Fibroblast of the aortic adventitia (primary cell): Measurements from ENCODE around the gene UXT. TPM values are rescaled to one million over a fixed set of nuclear protein-coding genes. Genes with fewer than 3 reads are reported as not detected.

Source experiments
- DNase-seq: peaks from one replicate; pipeline ENCODE4 v3.0.0-alpha.2; 2010; ENCODE audit warnings: low read depth
- H3K4me3 ChIP-seq: 2 replicates; pipeline ENCODE4 v1.5.1; 2011; ENCODE audit warnings: low read depth, mild to moderate bottlenecking, control low read depth, low read length, moderate library complexity
- CTCF ChIP-seq: IDR thresholded peaks from 2 replicates; pipeline ENCODE4 v1.5.1; 2011; ENCODE audit warnings: mild to moderate bottlenecking, low read length, control low read depth, inconsistent platforms; ENCODE audit not compliant: insufficient read depth
- total RNA-seq: library from RNA; depleted of rRNA; stranded (reverse); fragments of >200 nt; gene quantifications from 2 replicates; pipeline ENCODE4 v1.2.3, GENCODE V29; 2012; ENCODE audit warnings: low replicate concordance

UXT gene, protein sequence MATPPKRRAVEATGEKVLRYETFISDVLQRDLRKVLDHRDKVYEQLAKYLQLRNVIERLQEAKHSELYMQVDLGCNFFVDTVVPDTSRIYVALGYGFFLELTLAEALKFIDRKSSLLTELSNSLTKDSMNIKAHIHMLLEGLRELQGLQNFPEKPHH
- 64.3 and 151 TPM in 2 replicates for total RNA-seq

GRCh38 chrX:47658684-47659420 lies at the start of gene UXT:
UXT (minus strand) TSS chrX:47659180; CDS start chrX:47658927, 253 bp downstream.
- H3K4me3 ChIP-seq = peak within 1 kb of the TSS; percentile 74
- no peak for TF ChIP-seq CTCF
- DNase-seq = peak; percentile 96

- TF ChIP-seq CTCF = no peak
- no peak overlapping the region for H3K4me3 ChIP-seq
- peak; percentile 33 for DNase-seq
Measured at GRCh38 chrX:47707031-47707780, 48.2 kb upstream of the UXT start.

GRCh38 chrX:47706575-47706974 lies 47.6 kb upstream of the UXT start:
- TF ChIP-seq CTCF = no peak
- peak; percentile 71 for DNase-seq
- no peak overlapping the region for H3K4me3 ChIP-seq

DNA sequence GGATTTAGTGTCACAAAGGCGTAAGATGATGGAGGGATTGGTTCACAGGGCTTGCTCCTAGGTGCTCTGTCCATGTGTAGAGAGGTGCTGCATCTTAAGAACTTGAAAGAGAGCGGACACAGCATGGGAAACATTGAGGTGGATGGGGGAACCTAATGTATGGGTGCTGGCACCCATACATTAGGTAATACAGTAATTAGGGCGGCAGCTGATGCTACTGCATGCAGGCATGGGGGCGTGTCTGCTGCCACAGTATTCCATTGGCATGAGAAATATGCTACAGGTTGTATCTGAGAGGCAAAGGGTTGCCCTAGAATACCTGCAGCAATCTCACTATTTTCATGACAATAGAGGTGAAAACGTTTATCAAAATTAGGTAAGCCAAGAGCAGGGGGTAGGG lies 45.8 kb upstream of the UXT start:
- DNase-seq = no peak
- no peak for TF ChIP-seq CTCF
- no peak overlapping the region for H3K4me3 ChIP-seq

GRCh38 chrX:47697181-47697580 lies 38.2 kb upstream of the UXT start:
- no peak for DNase-seq
- H3K4me3 ChIP-seq = no peak overlapping the region
- TF ChIP-seq CTCF = no peak

DNA sequence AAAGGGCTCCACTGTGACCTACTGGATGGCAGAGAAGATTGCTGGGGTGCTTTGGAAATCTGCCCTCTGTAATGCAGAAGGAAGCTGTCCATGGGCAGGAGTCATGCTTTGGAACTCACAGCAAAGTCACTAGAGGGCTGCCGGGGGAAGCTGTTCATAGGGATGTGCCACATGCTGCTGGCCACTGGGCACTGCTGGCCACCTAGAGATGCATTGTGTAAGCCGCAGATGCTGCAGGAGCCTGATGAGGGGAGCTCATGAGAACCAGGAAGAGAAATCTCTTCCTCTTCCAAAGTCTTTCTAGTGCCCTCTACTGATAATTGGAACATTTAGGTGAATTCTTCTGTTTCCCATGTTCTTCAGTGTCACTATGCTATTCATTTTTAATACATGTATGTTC lies 31.2 kb upstream of the UXT start:
- DNase-seq = no peak
- H3K4me3 ChIP-seq = no peak overlapping the region
- no peak for TF ChIP-seq CTCF
